BJ (cell line): Measurements from ENCODE around the gene PPP1R9B. TPM values are rescaled to one million over a fixed set of nuclear protein-coding genes. Genes with fewer than 3 reads are reported as not detected.

Experiments used
- CTCF ChIA-PET: fragments of 350-600 bp; formaldehyde crosslinking; extraction: SDS; loops from one replicate; lab custom pipeline; 2021; ENCODE audit warnings: antibody characterized with exemption, inconsistent platforms; lab: Yijun Ruan, JAX
- POLR2A ChIA-PET: fragments of 300-600 bp; sonication (Branson Sonifier 250); formaldehyde crosslinking; extraction: SDS; loops from one replicate; lab custom pipeline; 2021; ENCODE audit warnings: antibody characterized with exemption; lab: Charles Lee
- DNase-seq: peaks from one replicate; pipeline ENCODE4 v3.0.0-alpha.2; 2011; ENCODE audit warnings: low read depth
- H3K27me3 ChIP-seq: 2 replicates; pipeline ENCODE4 v1.6.0; 2011; ENCODE audit warnings: low read length; ENCODE audit not compliant: control insufficient read depth, insufficient read depth
- H3K36me3 ChIP-seq: 2 replicates; pipeline ENCODE4 v1.5.1; 2011; ENCODE audit warnings: low read length; ENCODE audit not compliant: control insufficient read depth, insufficient read depth
- H3K4me3 ChIP-seq: 2 replicates; pipeline ENCODE4 v1.5.1; 2011; ENCODE audit warnings: low read depth, mild to moderate bottlenecking, control low read depth, low read length
- polyA plus RNA-seq: library from polyadenylated mRNA; depleted of rRNA; stranded (reverse); fragments of >200 nt; gene quantifications from 2 replicates; pipeline ENCODE4 v1.2.3, GENCODE V29; 2011
- TF ChIP-seq, protein P1 (sequence below): IDR thresholded peaks from 2 replicates; pipeline ENCODE4 v1.5.1; 2011; ENCODE audit warnings: low read depth, mild to moderate bottlenecking, control low read depth, inconsistent platforms, low read length, moderate library complexity; ENCODE audit not compliant: insufficient read depth

PPP1R9B gene
- polyA plus RNA-seq, 1 experiment: 17.2 TPM

DNA sequence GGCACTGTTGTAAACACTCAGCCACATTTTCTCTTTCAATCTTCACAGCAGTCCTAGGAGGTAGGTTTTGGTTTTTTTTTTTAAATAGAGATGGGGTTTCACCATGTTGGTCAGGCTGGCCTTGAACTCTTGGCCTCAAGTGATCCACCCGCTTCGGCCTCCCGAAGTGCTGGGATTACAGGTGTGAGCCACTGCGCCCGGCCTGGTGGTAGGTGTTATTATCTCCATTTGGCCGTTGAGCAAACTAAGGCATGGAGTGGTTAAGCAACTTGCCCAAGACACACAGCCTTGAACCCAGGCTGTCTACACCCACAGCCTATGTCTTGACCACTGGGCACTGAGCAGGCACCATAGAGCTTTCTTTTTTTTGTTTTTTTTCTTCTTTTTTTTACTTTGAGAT, 24.0 kb upstream of the PPP1R9B start:
- H3K27me3 ChIP-seq: no peaks in the 10 kb centered on the region
- H3K36me3 ChIP-seq: peaks cover 4% of the 10 kb centered on the region; the same call in 1 of the 2 replicates
- no peak for DNase-seq
- POLR2A ChIA-PET: no interaction called here
- TF ChIP-seq, protein P1, sequence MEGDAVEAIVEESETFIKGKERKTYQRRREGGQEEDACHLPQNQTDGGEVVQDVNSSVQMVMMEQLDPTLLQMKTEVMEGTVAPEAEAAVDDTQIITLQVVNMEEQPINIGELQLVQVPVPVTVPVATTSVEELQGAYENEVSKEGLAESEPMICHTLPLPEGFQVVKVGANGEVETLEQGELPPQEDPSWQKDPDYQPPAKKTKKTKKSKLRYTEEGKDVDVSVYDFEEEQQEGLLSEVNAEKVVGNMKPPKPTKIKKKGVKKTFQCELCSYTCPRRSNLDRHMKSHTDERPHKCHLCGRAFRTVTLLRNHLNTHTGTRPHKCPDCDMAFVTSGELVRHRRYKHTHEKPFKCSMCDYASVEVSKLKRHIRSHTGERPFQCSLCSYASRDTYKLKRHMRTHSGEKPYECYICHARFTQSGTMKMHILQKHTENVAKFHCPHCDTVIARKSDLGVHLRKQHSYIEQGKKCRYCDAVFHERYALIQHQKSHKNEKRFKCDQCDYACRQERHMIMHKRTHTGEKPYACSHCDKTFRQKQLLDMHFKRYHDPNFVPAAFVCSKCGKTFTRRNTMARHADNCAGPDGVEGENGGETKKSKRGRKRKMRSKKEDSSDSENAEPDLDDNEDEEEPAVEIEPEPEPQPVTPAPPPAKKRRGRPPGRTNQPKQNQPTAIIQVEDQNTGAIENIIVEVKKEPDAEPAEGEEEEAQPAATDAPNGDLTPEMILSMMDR: no peak
- H3K4me3 ChIP-seq: no peak overlapping the region
- CTCF ChIA-PET: interaction anchor here (0.7 to 8.5 kb wide), 4 partner anchors 13 to 119 kb away, joined by 3 to 146 read pairs (median 4); partner anchors contain the start of gene TMEM92

DNA sequence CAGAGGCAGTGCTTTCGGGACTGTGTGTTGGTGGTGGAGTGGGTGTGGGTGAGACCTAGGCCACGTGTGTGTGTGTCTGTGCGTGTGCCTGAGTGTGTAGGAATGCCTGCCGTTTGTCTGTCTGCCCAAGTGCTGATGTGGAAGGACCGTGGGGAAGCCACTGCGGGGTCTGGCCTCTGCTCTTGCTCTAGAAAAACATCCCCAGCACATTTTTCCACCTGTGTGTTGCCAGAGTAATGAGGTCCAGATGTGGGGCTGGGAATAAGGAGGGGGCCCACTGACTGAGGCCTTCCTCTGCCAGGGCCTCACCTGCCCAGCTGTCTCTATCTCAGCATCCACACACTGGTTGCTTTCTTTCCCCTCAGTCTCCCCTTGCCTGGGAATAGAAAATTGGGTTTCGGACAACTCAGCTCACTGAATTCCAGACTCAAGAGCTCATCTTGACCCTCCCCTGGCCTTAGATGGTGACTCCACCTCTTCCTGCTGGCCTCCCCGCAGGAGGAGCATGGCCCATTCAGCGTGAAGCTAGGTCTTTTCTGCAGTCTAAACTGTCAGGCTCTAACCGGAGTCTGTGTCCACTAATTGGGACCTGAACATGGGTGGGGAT, 23.0 kb upstream of the PPP1R9B start:
- ChIA-PET CTCF (interaction anchor here (0.7 to 8.5 kb wide), 11 partner anchors 12 to 125 kb away, joined by 3 to 146 read pairs (median 5); partner anchors contain the start of gene TMEM92), POLR2A (interaction anchor here (0.5 to 1.3 kb wide), 9 partner anchors 8 to 125 kb away, joined by 3 to 13 read pairs (median 3); partner anchors contain the start of gene COL1A1)

DNA sequence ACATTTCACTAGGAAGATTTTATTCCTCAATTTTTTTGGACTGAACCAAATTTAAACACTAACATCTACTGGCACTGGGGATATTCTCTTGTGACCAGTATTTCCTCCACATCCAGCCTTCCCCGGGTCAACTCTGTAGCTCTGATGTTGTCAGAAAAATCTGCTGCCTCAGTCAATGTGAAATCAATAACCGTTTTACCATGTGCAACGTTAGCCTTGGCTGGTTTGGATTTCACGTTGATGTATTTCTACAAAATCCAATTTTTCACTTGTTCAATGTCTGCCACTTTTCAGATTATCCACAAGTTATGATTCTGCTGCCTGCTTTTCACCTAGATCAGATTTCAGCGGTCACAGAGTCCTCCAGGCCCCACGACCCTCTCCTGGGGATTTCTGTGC, 22.5 kb upstream of the PPP1R9B start:
- Histone ChIP-seq H3K27me3 (no peaks in the 10 kb centered on the region), H3K36me3 (peaks cover 4% of the 10 kb centered on the region; the same call in 1 of the 2 replicates), H3K4me3 (no peak overlapping the region)
- ChIA-PET POLR2A (interaction anchor here (0.5 to 1.3 kb wide), 5 partner anchors 9 to 125 kb away, joined by 3 to 13 read pairs (median 4); partner anchors contain the start of gene COL1A1), CTCF (interaction anchor here (0.8 to 8.5 kb wide), 9 partner anchors 12 to 125 kb away, joined by 3 to 146 read pairs (median 5); partner anchors contain the start of genes COL1A1 and TMEM92)
- DNase-seq: no peak
- TF ChIP-seq, protein P1: no peak

More for the DNA sequence above, 23.0 kb upstream of the PPP1R9B start:
- Histone ChIP-seq H3K36me3 (peaks cover 4% of the 10 kb centered on the region; the same call in 1 of the 2 replicates), H3K27me3 (no peaks in the 10 kb centered on the region), H3K4me3 (no peak overlapping the region)
- TF ChIP-seq, protein P1: no peak
- DNase-seq: peak; percentile 78

DNA sequence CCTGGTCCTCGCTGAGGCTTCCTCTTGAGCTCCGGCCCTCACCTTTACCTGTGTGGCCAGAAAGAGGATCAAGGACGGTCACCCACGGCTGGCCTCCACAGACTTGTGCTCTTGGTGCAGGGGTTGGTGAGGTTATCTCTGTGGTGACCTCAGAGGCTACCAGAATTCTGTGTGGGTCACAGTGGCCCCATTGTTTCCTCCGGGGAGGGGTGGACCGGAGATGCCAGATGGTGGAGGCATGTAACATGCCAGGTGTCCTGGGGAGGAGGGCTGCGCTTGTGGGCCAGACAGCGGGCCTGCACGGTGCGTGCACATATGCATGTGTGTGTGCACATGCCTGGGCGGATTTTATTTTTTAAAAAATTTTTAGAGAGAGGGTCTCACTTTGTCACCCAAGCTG, 21.7 kb upstream of the PPP1R9B start:
- CTCF ChIA-PET: interaction anchor here (0.9 to 8.5 kb wide), 7 partner anchors 11 to 124 kb away, joined by 3 to 146 read pairs (median 9); partner anchors contain the start of genes COL1A1 and TMEM92
- POLR2A ChIA-PET: no interaction called here

More for the DNA sequence above, 21.7 kb upstream of the PPP1R9B start:
- no peak for DNase-seq
- no peak overlapping the region for H3K4me3 ChIP-seq
- H3K36me3 ChIP-seq: peaks cover 4% of the 10 kb centered on the region; the same call in 1 of the 2 replicates
- H3K27me3 ChIP-seq: no peaks in the 10 kb centered on the region
- TF ChIP-seq, protein P1: no peak
